Measurements from ENCODE around the gene EFNA5.
"Not testable (repeated sequence)": the region's sequence is repeated elsewhere in the genome, so short reads cannot be mapped to it uniquely, and the experiment has no call there.

The EFNA5 gene

DNA sequence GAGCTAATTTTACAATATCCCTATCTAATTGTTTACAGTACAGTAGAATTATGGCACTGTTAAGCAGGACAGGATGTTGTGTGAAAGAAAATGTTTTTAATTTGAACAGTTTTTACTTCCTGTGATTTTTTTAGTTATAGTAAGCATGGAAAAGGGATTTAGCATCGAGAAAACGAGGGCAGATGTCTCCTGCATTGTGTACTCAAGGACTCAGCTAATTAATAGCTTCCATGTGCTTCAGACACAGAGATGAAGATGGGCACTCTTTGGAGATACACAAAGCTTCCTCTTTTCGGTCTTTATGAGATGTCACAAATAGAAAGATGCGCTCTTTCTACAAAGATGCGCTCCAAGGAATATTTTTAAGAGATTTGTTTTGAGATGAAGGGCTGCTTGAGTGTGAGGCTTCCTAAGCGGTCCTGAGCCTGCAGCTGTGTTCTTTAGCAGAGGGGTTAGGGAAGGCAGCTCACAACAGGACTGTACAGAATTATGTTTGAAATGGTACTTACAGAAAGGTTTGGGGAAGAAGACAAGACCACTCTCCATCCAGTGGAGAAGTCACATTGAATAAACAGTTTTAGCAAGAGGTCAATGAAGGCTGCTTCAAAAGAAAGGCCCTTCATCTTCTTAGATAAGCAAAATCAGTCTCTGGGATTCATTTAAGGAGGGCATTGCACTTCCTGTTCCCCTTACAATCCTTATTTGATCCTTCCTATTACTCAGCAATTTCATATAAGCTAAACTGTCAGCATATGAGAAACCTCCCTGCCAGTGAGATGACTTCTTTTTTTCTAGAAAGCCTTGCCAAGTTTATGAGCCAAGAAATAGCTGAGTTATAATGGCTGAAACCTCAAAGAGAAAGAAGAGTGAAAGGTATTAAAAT lies 311.5 kb downstream of the EFNA5 start:
- peak; percentile 12 to 19 for DNase-seq

- no peak for DNase-seq
These were observed 313.8 kb downstream of the EFNA5 start for GRCh38 chr5:107356891-107357290.

GRCh38 chr5:107352576-107352975 lies 318.2 kb downstream of the EFNA5 start:
- no peak for DNase-seq

DNA sequence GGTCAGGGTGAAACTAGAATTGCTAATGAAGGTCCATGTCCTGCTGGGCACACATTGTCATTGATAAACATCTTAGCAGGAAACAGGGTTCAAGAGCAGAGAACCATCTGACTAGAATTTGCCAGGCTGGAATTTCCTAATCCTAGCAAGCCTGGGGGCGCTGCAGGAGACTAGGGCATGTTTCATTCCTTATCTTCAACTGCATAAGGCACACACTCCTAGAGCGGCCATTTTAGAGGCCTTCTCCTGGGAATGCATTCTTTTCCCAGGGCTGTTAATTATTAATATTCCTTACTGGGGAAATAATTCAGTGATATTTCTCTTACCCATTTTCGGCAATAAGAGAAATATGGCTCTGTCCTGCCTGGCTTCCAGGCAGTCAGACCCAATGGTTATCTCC lies 324.2 kb downstream of the EFNA5 start:
- DNase-seq: not testable (repeated sequence)

DNA sequence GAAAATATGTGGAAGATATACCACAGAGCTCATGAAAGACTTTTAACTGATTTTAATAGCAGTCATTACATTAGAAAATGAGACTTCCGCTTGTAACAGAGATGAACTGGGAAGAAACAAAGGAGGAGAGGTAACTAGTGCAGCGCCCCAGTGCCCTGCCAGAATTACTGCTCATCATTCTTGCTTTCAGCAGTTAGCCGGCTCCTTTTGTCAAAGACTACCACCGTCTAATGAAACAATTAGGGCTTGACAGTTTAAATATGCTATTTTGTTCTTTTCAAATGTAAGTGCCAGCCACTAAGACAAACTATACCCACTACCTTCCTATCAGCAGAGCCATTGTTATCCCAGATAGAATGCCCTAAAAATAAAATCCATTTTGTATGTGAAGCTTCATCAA lies 328.4 kb downstream of the EFNA5 start:
- DNase-seq: no peak

DNA sequence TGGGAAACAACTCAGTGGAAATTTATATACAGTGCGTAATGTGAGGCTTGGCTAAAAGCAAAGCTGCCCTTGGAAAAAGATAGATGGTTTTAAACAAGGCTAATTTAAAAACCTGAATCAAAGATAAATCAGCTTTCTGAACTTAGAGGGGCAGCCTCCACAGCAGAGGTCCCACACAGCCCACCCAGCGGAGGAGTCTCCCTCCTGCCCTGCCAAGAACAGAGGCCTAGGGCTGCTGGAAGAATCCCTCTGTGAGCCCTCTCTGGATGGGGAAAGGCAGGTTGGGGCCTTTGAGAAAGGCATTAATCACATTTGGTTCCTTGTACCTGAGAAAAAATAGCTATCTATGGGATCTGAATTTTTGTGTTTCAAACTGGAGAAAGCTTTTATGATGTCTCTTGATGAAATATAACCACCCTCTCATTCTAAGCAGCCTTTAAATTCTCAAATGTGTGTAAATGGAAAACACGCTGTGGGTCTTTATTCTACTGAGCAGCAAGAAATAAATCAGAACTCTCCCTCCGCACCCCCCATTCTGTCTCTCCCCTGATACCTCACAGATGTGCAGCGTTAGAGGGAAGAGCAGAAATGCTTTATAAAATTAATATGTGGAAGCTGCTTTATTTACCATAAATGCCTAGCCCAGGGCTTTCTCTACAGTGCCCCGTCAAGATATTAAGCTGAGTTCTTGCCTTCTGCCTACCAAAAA lies 329.2 kb downstream of the EFNA5 start:
- no peak for DNase-seq

GRCh38 chr5:107340631-107341030 lies 330.1 kb downstream of the EFNA5 start:
- DNase-seq: no peak

GRCh38 chr5:107338335-107338734 lies 332.4 kb downstream of the EFNA5 start:
- DNase-seq: no peak

- DNase-seq: no peak
These were observed 333.5 kb downstream of the EFNA5 start for GRCh38 chr5:107337281-107337680.

DNA sequence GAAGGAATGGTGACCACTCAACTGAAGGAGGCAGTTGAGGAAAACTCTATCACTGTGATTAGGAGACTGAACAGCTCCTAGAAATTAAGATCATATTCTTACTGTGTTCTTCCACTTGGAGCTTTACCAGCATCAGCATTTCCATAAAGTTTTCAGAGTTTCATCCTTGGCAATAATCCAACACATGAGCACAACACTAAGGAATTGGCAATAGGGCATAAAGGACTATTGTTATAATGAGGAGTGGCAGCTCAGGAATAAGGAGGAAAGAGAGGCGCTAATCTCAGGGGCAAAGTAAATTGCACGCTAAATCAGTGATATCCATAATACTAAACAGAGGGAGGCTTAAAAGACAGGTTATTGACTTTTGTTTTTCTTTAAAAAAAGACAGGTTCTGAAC lies 338.9 kb downstream of the EFNA5 start:
- DNase-seq: no peak

GRCh38 chr5:107331312-107331711 lies 339.4 kb downstream of the EFNA5 start:
- DNase-seq: no peak

- DNase-seq: no peak
These were observed 339.8 kb downstream of the EFNA5 start for GRCh38 chr5:107330903-107331302.

DNA sequence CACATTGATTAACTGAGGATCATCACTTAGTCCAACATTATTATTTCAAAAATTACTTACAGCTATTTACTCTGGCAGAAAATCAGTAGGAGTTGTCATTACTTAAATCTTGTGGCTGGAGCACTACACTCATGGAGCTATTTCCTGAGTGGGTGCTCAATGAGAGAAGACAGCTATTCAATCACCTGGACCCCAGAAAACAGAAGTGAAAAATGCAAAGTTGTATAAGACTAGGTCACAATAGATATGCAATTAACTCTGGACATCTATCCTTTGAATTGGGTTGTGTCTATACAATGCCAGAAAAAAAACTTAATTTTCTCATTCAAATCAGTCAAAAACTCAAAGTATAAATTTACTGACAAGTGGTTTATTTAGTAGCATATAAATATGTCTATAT lies 340.9 kb downstream of the EFNA5 start:
- DNase-seq: no peak
